CD4-positive, alpha-beta T cell treated with Interleukin-6 at 100 ng/mL for 8 hours (primary cell): Measurements from ENCODE around the gene ATP2B2.

Experiments used
- DNase-seq: peaks from one replicate; pipeline ENCODE4 v3.0.0-alpha.2; 2020; ENCODE audit warnings: mixed read lengths, low spot score

ATP2B2 gene

GRCh38 chr3:10328460-10329071, 176.8 kb downstream of the ATP2B2 start:
- DNase-seq = no peak

DNA sequence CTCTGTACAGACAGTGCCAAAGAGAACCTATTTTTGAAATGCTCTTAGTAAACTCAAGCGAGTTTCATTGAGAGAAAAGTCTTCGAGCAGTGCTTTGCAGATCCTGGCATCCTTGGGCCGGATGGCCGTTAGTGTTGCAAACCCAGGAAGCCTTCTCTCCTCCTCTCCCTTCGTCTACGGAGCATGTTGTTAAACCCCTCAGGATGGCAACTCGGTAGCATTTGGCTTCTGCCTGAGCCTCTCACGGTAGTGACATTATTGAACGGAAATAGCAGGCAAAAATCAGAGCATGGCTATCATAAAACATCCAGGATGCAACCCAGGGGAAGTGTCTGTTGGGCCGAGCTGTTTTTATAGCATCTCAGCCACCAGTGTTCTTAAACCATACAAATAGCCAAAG, 177.8 kb downstream of the ATP2B2 start:
- no peak for DNase-seq

GRCh38 chr3:10322352-10322710, 183.1 kb downstream of the ATP2B2 start:
- no peak for DNase-seq

DNA sequence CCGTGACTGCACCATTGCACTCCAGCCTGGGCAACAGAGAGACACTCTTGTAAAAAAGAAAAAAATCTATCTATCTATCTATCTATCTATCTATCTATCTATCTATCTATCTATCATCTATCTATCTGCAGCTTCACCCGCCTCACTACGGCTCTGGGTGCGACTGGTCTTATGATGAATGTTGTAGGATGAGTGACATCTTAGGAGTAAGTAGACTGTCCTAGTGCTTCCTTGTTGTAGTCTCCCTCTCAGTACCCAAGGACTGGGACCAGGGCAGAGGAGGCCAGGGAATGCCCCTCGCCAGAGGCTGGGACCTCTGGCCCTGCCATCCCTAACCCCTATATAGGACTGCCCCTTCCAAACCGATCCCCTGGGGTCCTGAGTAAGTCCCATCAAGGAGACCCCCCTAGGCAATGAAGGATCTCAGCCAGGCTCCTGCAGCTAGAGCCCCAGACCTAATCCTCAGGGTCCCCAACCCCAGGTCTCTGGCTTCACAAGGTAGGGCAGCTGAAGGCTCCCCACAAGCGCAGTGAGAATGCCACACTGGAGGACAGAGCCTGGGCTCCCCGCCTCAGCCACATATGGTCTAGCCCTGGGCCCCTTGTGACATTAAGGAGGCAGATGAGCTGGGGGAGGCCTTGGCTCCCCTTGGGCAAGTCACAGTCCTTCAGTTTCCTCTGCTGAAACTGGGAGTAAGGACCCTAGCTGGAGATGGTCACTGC, 183.6 kb downstream of the ATP2B2 start:
- no peak for DNase-seq

DNA sequence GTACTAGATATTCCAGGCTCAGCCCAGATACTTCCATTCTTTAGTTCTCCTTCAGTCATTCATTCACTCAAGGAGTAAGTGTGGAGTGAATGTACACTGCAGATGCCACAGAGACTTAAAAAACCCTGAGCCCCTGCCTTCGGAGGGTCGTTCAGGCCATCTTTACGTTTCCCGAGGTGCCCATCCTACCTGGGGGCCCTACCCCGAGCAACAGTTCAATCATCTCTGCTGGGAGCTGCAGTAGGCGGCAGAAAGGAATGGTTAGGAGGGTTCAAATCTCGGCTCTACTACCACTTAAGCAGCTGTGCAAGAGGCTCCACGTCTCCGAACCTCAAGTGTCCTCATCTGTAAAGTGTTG, 185.1 kb downstream of the ATP2B2 start:
- no peak for DNase-seq

GRCh38 chr3:10319804-10320203, 185.6 kb downstream of the ATP2B2 start:
- no peak for DNase-seq

- no peak for DNase-seq
Measured at GRCh38 chr3:10319251-10319650, 186.1 kb downstream of the ATP2B2 start.

GRCh38 chr3:10317961-10318350, 187.4 kb downstream of the ATP2B2 start:
- DNase-seq = no peak

DNA sequence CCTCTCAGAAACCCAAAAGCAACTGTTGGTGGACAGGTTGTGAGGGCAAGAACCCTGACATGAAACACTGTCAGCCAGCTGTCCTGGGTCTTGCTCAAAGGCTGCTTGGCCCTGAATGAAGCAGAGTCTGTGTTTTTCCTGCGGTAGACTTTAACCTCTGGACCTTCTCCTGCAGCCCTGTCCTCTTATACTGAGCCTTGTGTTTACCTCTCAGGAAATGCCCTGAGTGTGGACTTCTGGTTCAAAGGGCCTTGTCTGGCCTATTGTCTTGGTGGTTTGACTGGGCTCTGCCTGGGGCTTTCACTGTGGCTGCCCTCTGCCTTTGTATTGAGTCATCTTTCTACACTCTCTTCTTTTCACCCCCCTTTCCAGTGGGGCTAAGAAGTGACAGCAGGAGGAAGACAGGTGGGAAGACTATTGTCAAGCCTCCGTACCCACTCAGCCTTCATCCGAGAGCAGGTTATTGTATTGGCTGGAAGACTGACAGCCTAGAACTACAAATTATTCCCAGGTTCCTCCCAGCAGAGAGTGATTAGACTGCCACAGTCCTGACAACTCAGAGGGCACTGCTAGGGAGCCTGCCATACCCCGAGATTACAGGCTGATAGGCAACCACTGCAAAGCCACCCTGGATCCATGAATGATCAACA, 187.9 kb downstream of the ATP2B2 start:
- no peak for DNase-seq

DNA sequence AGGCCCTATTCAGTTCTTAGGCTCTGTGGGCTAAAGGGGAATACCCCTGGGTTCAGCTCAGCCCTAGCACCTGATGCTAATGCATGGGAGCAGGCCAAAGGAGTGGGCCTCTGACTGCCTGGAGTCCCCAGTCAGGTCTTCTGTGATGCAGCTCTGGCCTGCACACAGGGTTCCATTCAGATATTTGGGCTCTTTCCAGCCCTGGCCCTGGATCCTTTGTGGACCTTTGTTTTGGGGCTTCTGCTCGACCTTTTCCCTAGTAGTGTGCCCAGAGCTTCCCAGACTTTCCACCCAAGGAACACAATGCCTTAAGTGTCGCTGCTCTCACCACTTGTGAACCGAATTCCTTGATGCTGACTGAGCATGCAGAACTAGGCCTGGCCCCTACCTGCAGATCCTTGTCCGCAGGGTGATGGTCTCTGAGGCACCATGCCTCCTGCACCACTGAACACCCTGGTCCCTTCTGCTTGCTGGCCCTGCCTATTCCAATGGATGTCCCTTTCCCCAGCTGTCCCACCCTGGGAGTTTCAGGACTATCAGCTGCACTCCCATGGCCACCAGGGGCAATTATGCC, 189.5 kb downstream of the ATP2B2 start:
- DNase-seq = no peak

DNA sequence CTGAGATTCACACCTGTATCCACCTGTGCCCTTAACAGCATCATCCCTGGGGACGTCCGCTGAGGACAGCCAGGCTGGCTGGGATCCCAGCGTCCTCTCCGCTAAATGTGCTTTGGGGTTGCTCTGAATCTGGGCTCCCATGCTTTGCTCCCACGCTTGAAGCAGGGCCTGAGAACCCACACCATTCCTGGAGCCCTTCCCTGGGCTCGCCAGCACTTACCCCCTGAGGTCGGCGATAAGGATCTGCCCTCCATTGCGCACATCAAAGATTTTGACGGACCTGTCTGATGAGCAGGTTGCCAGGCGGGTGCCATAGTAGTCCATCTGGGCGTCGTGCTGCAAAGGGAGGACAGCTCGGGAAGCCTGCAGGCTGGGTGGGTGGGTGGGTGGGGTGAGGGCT, 190.3 kb downstream of the ATP2B2 start:
- no peak for DNase-seq

- no peak for DNase-seq
Measured at GRCh38 chr3:10312861-10313260, 192.5 kb downstream of the ATP2B2 start.

DNA sequence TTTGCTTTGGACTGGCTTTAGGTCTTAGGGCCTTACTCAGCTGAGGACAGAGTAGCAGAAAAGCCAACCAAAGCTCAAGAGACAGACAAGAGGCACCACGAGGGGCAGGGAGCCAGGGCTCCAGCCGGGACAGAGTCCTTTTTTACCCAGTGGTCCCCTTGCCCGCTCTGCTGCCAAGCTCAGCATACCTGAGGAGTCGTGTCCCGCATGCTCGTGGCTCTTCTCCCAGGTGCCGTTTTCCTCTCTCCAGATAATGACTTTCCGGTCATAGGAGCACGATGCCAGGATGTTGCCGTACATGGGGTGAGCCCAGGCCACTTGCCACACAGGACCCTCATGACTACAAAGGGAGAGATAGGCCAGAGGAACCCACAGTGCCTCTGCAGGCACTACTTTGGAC, 193.0 kb downstream of the ATP2B2 start:
- DNase-seq = no peak

- DNase-seq = no peak
Measured at GRCh38 chr3:10311710-10312109, 193.7 kb downstream of the ATP2B2 start.

DNA sequence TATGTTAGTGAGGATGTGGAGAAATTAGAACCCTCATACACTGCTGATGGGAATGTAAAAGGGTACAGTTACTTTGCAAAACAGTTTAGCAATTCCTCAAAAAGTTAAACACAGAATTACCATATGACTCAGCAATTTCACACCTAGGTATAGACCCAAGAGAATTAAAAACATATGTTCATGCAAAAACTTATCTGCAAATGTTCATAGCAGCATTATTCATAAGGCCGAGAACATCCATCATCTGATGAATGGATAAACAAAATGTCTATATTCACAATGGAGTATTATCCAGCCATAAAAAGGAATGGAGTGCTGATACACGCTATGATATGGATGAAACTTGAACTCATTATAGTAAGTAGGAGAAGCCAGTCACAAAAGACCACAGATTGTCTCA, 194.8 kb downstream of the ATP2B2 start:
- DNase-seq = no peak

GRCh38 chr3:10309736-10310135, 195.7 kb downstream of the ATP2B2 start:
- no peak for DNase-seq

DNA sequence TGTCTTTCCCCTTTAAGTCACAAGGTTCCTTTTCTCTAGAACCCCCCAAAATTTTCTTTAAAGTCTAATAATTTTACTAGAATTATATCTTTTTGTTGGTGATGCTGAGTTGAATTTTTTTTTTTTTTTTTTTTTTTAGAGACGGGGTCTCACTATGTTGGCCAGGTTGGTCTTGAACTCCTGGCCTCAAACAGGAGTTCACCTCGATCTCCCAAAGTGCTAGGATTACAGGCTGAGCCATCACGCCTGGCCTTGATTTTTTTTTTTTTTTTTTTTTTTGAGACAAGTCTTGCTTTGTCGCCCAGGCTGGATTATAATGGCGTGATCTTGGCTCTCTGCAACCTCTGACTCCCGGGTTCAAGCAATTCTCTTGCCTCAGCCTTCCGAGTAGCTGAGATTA, 196.7 kb downstream of the ATP2B2 start:
- DNase-seq = no peak

- DNase-seq = no peak
Measured at GRCh38 chr3:10306156-10306555, 199.2 kb downstream of the ATP2B2 start.

GRCh38 chr3:10305331-10305902, 200.0 kb downstream of the ATP2B2 start:
- DNase-seq = no peak

DNA sequence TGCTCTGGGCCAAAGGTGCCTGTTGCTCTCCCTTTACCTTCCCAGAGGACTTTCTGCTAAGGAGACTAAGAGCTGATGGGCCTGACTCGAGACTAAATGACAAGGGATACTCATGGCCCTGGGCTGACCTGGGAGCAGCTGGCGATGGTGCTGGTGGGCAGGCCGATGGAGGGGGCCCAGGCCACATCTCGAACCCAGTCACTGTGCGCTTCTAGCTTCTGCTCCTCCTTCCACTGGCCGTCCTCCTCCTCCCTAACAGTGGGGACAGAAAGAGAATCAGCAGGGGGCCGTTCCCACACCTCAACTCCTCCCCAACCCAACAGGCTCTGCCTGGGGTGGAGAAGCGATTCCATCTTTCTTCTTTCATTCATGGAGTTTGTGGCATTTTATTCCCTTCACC, 200.5 kb downstream of the ATP2B2 start:
- DNase-seq = no peak

DNA sequence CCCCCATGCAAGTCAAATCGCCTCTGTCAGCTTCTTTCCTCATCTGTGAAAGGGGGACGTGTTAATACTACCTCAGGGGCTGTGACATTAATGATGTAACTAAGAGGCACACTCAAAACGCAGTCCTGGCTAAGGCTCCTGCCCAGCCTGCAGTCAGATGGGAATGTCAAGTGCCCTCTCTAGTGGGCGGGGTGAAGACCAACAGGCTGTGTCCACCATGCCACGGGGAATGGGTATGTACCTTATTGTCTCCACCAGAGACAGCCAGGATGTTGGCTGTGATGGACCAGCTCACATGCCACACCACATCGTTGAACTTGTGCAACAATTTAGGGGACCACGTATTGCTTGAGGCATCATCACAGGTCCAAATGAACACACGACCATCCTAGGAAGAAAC, 201.6 kb downstream of the ATP2B2 start:
- no peak for DNase-seq

GRCh38 chr3:10303105-10303504, 202.3 kb downstream of the ATP2B2 start:
- no peak for DNase-seq

- no peak for DNase-seq
Measured at GRCh38 chr3:10300087-10300486, 205.3 kb downstream of the ATP2B2 start.
